Fibroblast of lung (primary cell): ENCODE measurements around the gene PLEKHN1. TPM values are rescaled to one million over a fixed set of nuclear protein-coding genes. Genes with fewer than 3 reads are reported as not detected.

Source experiments
- DNase-seq, 2 donors: peaks; one replicate each; pipeline versions ENCODE4 v3.0.0 to v3.0.0-alpha.2; 2010; ENCODE audit warnings: low read depth in 2 of 2
- H2AFZ ChIP-seq: 2 replicates; pipeline ENCODE4 v1.5.1; 2012; ENCODE audit warnings: low read length, control low read depth, inconsistent platforms
- H3K27ac ChIP-seq: 2 replicates; pipeline ENCODE4 v1.5.1; 2011; ENCODE audit warnings: low read length, control low read depth; ENCODE audit not compliant: insufficient read depth
- H3K27me3 ChIP-seq: 2 replicates; pipeline ENCODE4 v1.5.1; 2011; ENCODE audit warnings: mild to moderate bottlenecking, low read length; ENCODE audit not compliant: control insufficient read depth, insufficient read depth
- H3K36me3 ChIP-seq: 2 replicates; pipeline ENCODE4 v1.5.1; 2011; ENCODE audit warnings: low read length; ENCODE audit not compliant: control insufficient read depth, insufficient read depth
- H3K4me1 ChIP-seq: 2 replicates; pipeline ENCODE4 v1.5.1; 2011; ENCODE audit warnings: low read length; ENCODE audit not compliant: control insufficient read depth, insufficient read depth; ENCODE audit errors: extremely low read depth
- H3K4me2 ChIP-seq: 2 replicates; pipeline ENCODE4 v1.5.1; 2011; ENCODE audit warnings: low read length, control low read depth; ENCODE audit not compliant: insufficient read depth; ENCODE audit errors: extremely low read depth
- H3K4me3 ChIP-seq, 4 experiments: fragments of 200-600 bp in 1 of 4; sonication (generic) in 1 of 4; replicated peaks in 1 of 4; 2 replicates each; pipeline ENCODE4 v1.5.1; 2011 to 2016; ENCODE audit warnings: low read length in 4 of 4, low read depth in 3 of 4, mild to moderate bottlenecking in 3 of 4, control low read depth in 2 of 4, inconsistent platforms in 1 of 4, mixed read lengths in 1 of 4; ENCODE audit not compliant: insufficient read depth in 1 of 4; ENCODE audit errors: control extremely low read depth in 1 of 4
- H3K79me2 ChIP-seq: 2 replicates; pipeline ENCODE4 v1.5.1; 2012; ENCODE audit warnings: mild to moderate bottlenecking, low read length, inconsistent platforms; ENCODE audit not compliant: control insufficient read depth, insufficient read depth
- H3K9ac ChIP-seq: 2 replicates; pipeline ENCODE4 v1.5.1; 2011; ENCODE audit warnings: mild to moderate bottlenecking, low read length, control low read depth; ENCODE audit not compliant: insufficient read depth
- H3K9me3 ChIP-seq: 2 replicates; pipeline ENCODE4 v1.5.1; 2012; ENCODE audit warnings: low read depth, low read length; ENCODE audit not compliant: control insufficient read depth, insufficient read depth
- H4K20me1 ChIP-seq: 2 replicates; pipeline ENCODE4 v1.5.1; 2011; ENCODE audit warnings: low read length; ENCODE audit not compliant: control insufficient read depth, insufficient read depth; ENCODE audit errors: extremely low read depth
- CTCF ChIP-seq, 2 donors: IDR thresholded peaks in 1 of 2; conservative IDR thresholded peaks in 1 of 2; 1 replicate in 1 of 2; 2 replicates in 1 of 2; pipeline ENCODE4 v1.5.1; 2011 to 2012; ENCODE audit warnings: low read length in 2 of 2, control low read depth in 1 of 2, inconsistent platforms in 1 of 2, low read depth in 1 of 2, mild to moderate bottlenecking in 1 of 2
- EZH2 ChIP-seq: IDR thresholded peaks from 2 replicates; pipeline ENCODE4 v1.5.1; 2012; ENCODE audit warnings: low read length, control low read depth, mild to moderate bottlenecking; ENCODE audit errors: missing control alignments
- polyA plus RNA-seq, 2 donors: library from polyadenylated mRNA; depleted of rRNA in 1 of 2; stranded (reverse) in 1 of 2; unstranded in 1 of 2; fragments of >200 nt; gene quantifications; 2 replicates each; pipeline ENCODE4 v1.2.1, GENCODE V29; 2011 to 2012; ENCODE audit warnings: missing spikeins in 1 of 2
- total RNA-seq: library from RNA; depleted of rRNA; stranded (reverse); fragments of >200 nt; gene quantifications from 2 replicates; pipeline ENCODE4 v1.2.1, GENCODE V29; 2014

PLEKHN1 gene
- total and polyA plus RNA-seq, 2 donors (not counting 1 experiment from before 2014, with no cell fraction given): 0.17 to 0.41 TPM

GRCh38 chr1:935751-936231 is 30.5 kb upstream of the PLEKHN1 start:
- H2AFZ ChIP-seq: no peak overlapping the region
- no peak for DNase-seq
- H3K27ac ChIP-seq: no peak overlapping the region
- H3K4me2 ChIP-seq: no peak overlapping the region
- no peak overlapping the region for H3K4me3 ChIP-seq
- peaks cover 3% of the 10 kb centered on the region for H3K4me1 ChIP-seq
- H3K9me3 ChIP-seq: no peaks in the 10 kb centered on the region
- TF ChIP-seq EZH2: no peak
- no peak for TF ChIP-seq CTCF (conservative IDR thresholded peaks at IDR 0.05 in 1 of 2, IDR thresholded peaks at IDR 0.05 in 1 of 2; ENCODE audit: low read depth in 1 of 2, low read length in 2 of 2)
- no peaks in the 10 kb centered on the region for H3K79me2 ChIP-seq
- H3K36me3 ChIP-seq: no peaks in the 10 kb centered on the region
- H3K27me3 ChIP-seq: peaks cover 8% of the 10 kb centered on the region
- no peak overlapping the region for H3K9ac ChIP-seq
- H4K20me1 ChIP-seq: no peaks in the 10 kb centered on the region

- TF ChIP-seq CTCF (conservative IDR thresholded peaks at IDR 0.05 in 1 of 2, IDR thresholded peaks at IDR 0.05 in 1 of 2; ENCODE audit: low read depth in 1 of 2, low read length in 2 of 2) (no peak), EZH2 (no peak)
- H3K4me2 ChIP-seq: no peak overlapping the region
- H2AFZ ChIP-seq: no peak overlapping the region
- no peak overlapping the region for H3K4me3 ChIP-seq
- DNase-seq: no peak
- no peaks in the 10 kb centered on the region for H3K36me3 ChIP-seq
- H3K9me3 ChIP-seq: no peaks in the 10 kb centered on the region
- H3K79me2 ChIP-seq: no peaks in the 10 kb centered on the region
- H3K27ac ChIP-seq: no peak overlapping the region
- H3K9ac ChIP-seq: no peak overlapping the region
- H4K20me1 ChIP-seq: no peaks in the 10 kb centered on the region
- peaks cover 7% of the 10 kb centered on the region for H3K27me3 ChIP-seq
- peaks cover 8% of the 10 kb centered on the region for H3K4me1 ChIP-seq
Observed at GRCh38 chr1:936348-937264, 29.7 kb upstream of the PLEKHN1 start.

DNA sequence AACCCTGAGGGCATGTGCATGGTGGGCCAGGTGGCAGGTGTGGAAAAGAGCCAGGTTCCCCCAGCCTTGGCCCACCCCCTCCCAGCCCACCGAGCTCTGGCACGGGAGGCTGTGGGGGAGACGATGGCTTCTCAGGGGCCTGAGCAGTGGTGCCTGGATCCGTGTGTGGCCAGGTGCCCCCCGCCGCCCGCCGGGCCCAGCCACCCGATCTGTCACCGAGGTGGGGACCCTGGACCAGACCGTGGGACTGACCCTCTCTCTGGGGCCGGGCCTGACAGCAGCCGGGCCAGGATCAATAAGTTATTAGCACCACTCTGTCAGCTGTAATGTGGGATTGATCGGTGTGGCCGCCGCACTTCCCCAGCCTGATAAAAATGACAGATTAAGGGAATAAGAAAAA is 28.8 kb upstream of the PLEKHN1 start:
- Histone ChIP-seq H3K27me3 (peaks cover 6% of the 10 kb centered on the region), H3K79me2 (no peaks in the 10 kb centered on the region), H3K4me3 (no peak overlapping the region), H3K9ac (no peak overlapping the region), H3K36me3 (no peaks in the 10 kb centered on the region), H3K4me2 (no peak overlapping the region), H3K9me3 (no peaks in the 10 kb centered on the region), H3K4me1 (peaks cover 8% of the 10 kb centered on the region), H4K20me1 (no peaks in the 10 kb centered on the region), H3K27ac (no peak overlapping the region), H2AFZ (no peak overlapping the region)
- TF ChIP-seq EZH2 (no peak), CTCF (conservative IDR thresholded peaks at IDR 0.05 in 1 of 2, IDR thresholded peaks at IDR 0.05 in 1 of 2; ENCODE audit: low read depth in 1 of 2, low read length in 2 of 2) (no peak)
- no peak for DNase-seq
